Measurements from ENCODE around the gene MEOX2. TPM values are rescaled to one million over a fixed set of nuclear protein-coding genes. Genes with fewer than 3 reads are reported as not detected.

The MEOX2 gene
- total and polyA plus RNA-seq, 10 of the 15 experiments (the other 5 are each of a cell fraction or from before 2014, with no cell fraction given): not detected

GRCh38 chr7:15707570-15707969 lies 21.1 kb upstream of the MEOX2 start:
- no peaks in the 10 kb centered on the region for H3K36me3 ChIP-seq (ENCODE audit: control insufficient read depth in 2 of 2, insufficient read depth in 2 of 2, low read length in 1 of 2)
- H3K9me3 ChIP-seq (replicated peaks; ENCODE audit: control insufficient read depth, insufficient read depth, low read length): no peaks in the 10 kb centered on the region
- H3K4me1 ChIP-seq (ENCODE audit: control insufficient read depth, insufficient read depth, low read length): no peaks in the 10 kb centered on the region
- FAIRE-seq: no peak
- H3K79me2 ChIP-seq (ENCODE audit: control insufficient read depth, insufficient read depth, low read length): no peaks in the 10 kb centered on the region
- H2AFZ ChIP-seq (ENCODE audit: control insufficient read depth, low read depth, low read length): no peak overlapping the region
- ChIA-PET SMC1A (ENCODE audit: uncharacterized antibody, unreplicated experiment) (interaction anchor here (0.9 to 1.0 kb wide), 2 partner anchors 14 to 18 kb away, joined by 3 to 4 read pairs; no protein-coding TSS in a partner anchor), CTCF (interaction anchor here (1.0 kb wide), 1 partner anchor 146 kb away, joined by 3 read pairs; the partner anchor contains the start of gene AGMO), POLR2A (no interaction called here), RAD21 (ENCODE audit: unreplicated experiment) (no interaction called here)
- intact Hi-C loops (cut with micrococcal nuclease; ENCODE audit: unreplicated experiment) (no loop called here), in situ Hi-C loops (cut with MboI) (loop anchor here (25.0 kb wide), 1 partner anchor 995 kb away; no protein-coding TSS in a partner anchor)
- 0% methylated on average over 1 of the region's 1 CpG for WGBS (ENCODE audit: insufficient coverage, insufficient replicate concordance, low lambda C conversion rate, missing lambda C conversion rate)
- no peak for ATAC-seq
- H4K20me1 ChIP-seq (ENCODE audit: control insufficient read depth, insufficient read depth): no peaks in the 10 kb centered on the region
- H3K9ac ChIP-seq (ENCODE audit: control insufficient read depth, insufficient read depth, low read length): no peak overlapping the region
- H3K27me3 ChIP-seq (replicated peaks in 1 of 2; ENCODE audit: control insufficient read depth in 2 of 2, insufficient read depth in 2 of 2, low read length in 1 of 2): no peaks in the 10 kb centered on the region
- no peak for TF ChIP-seq ETV6 (conservative IDR thresholded peaks at IDR 0.05 in 1 of 2, IDR thresholded peaks at IDR 0.05 in 1 of 2; ENCODE audit: borderline replicate concordance in 1 of 2, low read depth in 1 of 2)
- no peak for TF ChIP-seq EP300 (IDR thresholded peaks at IDR 0.05; ENCODE audit: borderline replicate concordance in 1 of 2, control insufficient read depth in 1 of 2, low read depth in 2 of 2, low read length in 2 of 2)
- TF ChIP-seq BCL11A (IDR thresholded peaks at IDR 0.05; ENCODE audit: low read depth, low read length): no peak
- TF ChIP-seq RB1 (IDR thresholded peaks at IDR 0.05; ENCODE audit: borderline replicate concordance): no peak
- no peak for TF ChIP-seq ZNF217 (IDR thresholded peaks at IDR 0.05)
- no peak for TF ChIP-seq EZH2 (IDR thresholded peaks at IDR 0.05; ENCODE audit: borderline replicate concordance, control insufficient read depth, low read depth, low read length)
- TF ChIP-seq FOXK2 (IDR thresholded peaks at IDR 0.05): no peak
- no peak for TF ChIP-seq PAX5 (IDR thresholded peaks at IDR 0.05; ENCODE audit: borderline replicate concordance, low read depth, low read length)
- no peak for TF ChIP-seq YY1 (IDR thresholded peaks at IDR 0.05; ENCODE audit: low read depth, low read length)
- TF ChIP-seq ZNF384 (IDR thresholded peaks at IDR 0.05; ENCODE audit: borderline replicate concordance, low read depth, low read length): no peak
- no peak for TF ChIP-seq SMC3 (IDR thresholded peaks at IDR 0.05; ENCODE audit: borderline replicate concordance, low read length)
- no peak for TF ChIP-seq ZBTB11 (CRISPR knock-in tag; IDR thresholded peaks at IDR 0.05)
- no peak for TF ChIP-seq IRF5 (IDR thresholded peaks at IDR 0.05; ENCODE audit: borderline replicate concordance)
- TF ChIP-seq DPF2 (IDR thresholded peaks at IDR 0.05): no peak
- no TSS peak for BruUV-seq (replicated peaks)
- H3K4me3 ChIP-seq: no peak overlapping the region
- H3K4me2 ChIP-seq (ENCODE audit: control insufficient read depth, insufficient read depth): no peak overlapping the region
- DNase-seq (ENCODE audit: low read depth, low spot score): no peak
- no peak overlapping the region for H3K27ac ChIP-seq (ENCODE audit: control insufficient read depth, insufficient read depth)

Measured in GM12878 (cell line).